Gastrocnemius medialis (tissue), 4 donors: Measurements from ENCODE around the gene DDX3Y.

Source experiments
- CTCF ChIP-seq, 5 experiments: fragments of 450-650 bp in 3 of 5; fragments of 200-600 bp in 2 of 5; sonication (generic) in 2 of 5; IDR thresholded peaks in 4 of 5; conservative IDR thresholded peaks in 1 of 5; 1 replicate in 4 of 5; 2 replicates in 1 of 5; pipeline ENCODE4 v1.5.1; 2016 to 2019; ENCODE audit warnings: antibody characterized with exemption in 5 of 5, mild to moderate bottlenecking in 3 of 5, moderate library complexity in 3 of 5
- POLR2A ChIP-seq, 2 donors: fragments of 450-650 bp; IDR thresholded peaks; one replicate each; pipeline ENCODE4 v1.6.1; 2017; ENCODE audit warnings: antibody characterized with exemption in 2 of 2, mild to moderate bottlenecking in 2 of 2, moderate library complexity in 2 of 2

- TF ChIP-seq CTCF (IDR thresholded peaks at IDR 0.05 in 4 of 5, conservative IDR thresholded peaks at IDR 0.05 in 1 of 5) (no peak), POLR2A (IDR thresholded peaks at IDR 0.05) (no peak)
These were observed 48.8 kb upstream of the DDX3Y start for GRCh38 chrY:12855791-12856275.
